HUES6 (cell line): Measurements from ENCODE around the gene SFT2D1.
"Not testable (repeated sequence)": the region's sequence is repeated elsewhere in the genome, so short reads cannot be mapped to it uniquely, and the experiment has no call there.

ENCODE experiments used
- H3K27ac ChIP-seq: 2 replicates; pipeline ENCODE4 v1.7.0; 2013; ENCODE audit warnings: low read depth, mild to moderate bottlenecking, low read length, inconsistent platforms
- H3K27me3 ChIP-seq: 2 replicates; pipeline ENCODE4 v1.6.1; 2013; ENCODE audit warnings: low read length; ENCODE audit not compliant: control insufficient read depth, insufficient read depth
- H3K36me3 ChIP-seq: 2 replicates; pipeline ENCODE4 v1.6.1; 2013; ENCODE audit warnings: low read length; ENCODE audit not compliant: control insufficient read depth, insufficient read depth
- H3K4me1 ChIP-seq: 2 replicates; pipeline ENCODE4 v1.6.1; 2013; ENCODE audit warnings: low read length; ENCODE audit not compliant: control insufficient read depth, insufficient read depth
- H3K4me3 ChIP-seq: 2 replicates; pipeline ENCODE4 v1.5.1; 2013; ENCODE audit warnings: low read depth, low read length
- H3K9ac ChIP-seq: one replicate; pipeline ENCODE4 v1.6.1; 2013; ENCODE audit warnings: mild to moderate bottlenecking, low read length
- H3K9me3 ChIP-seq: 2 replicates; pipeline ENCODE4 v1.6.1; 2013; ENCODE audit warnings: low read depth, low read length; ENCODE audit not compliant: control insufficient read depth, insufficient read depth

Gene SFT2D1

GRCh38 chr6:166364456-166364855 lies 22.1 kb upstream of the SFT2D1 start:
- Histone ChIP-seq H3K9me3 (no peaks in the 10 kb centered on the region), H3K27ac (peak overlapping the region; percentile 93; the same call in 1 of the 2 replicates), H3K36me3 (no peaks in the 10 kb centered on the region), H3K4me3 (no peak overlapping the region), H3K9ac (no peak overlapping the region), H3K4me1 (peaks cover 46% of the 10 kb centered on the region), H3K27me3 (no peaks in the 10 kb centered on the region)

GRCh38 chr6:166362427-166362826 lies 20.1 kb upstream of the SFT2D1 start:
- H3K36me3 ChIP-seq, H3K9ac ChIP-seq, H3K27me3 ChIP-seq, H3K9me3 ChIP-seq, H3K27ac ChIP-seq, H3K4me3 ChIP-seq: not testable (repeated sequence)
- H3K4me1 ChIP-seq, result peaks cover 46% of the 10 kb centered on the region

- Histone ChIP-seq H3K27me3 (no peaks in the 10 kb centered on the region), H3K9me3 (no peaks in the 10 kb centered on the region), H3K4me1 (peaks cover 35% of the 10 kb centered on the region), H3K36me3 (no peaks in the 10 kb centered on the region), H3K27ac (no peak overlapping the region), H3K9ac (no peak overlapping the region), H3K4me3 (no peak overlapping the region)
These were observed 18.7 kb upstream of the SFT2D1 start for GRCh38 chr6:166361077-166361429.

GRCh38 chr6:166360243-166361076 lies 18.1 kb upstream of the SFT2D1 start:
- peak overlapping the region; percentile 11; the same call in 1 of the 2 replicates for H3K27ac ChIP-seq
- H3K4me3 ChIP-seq, result no peak overlapping the region
- no peaks in the 10 kb centered on the region for H3K36me3 ChIP-seq

DNA sequence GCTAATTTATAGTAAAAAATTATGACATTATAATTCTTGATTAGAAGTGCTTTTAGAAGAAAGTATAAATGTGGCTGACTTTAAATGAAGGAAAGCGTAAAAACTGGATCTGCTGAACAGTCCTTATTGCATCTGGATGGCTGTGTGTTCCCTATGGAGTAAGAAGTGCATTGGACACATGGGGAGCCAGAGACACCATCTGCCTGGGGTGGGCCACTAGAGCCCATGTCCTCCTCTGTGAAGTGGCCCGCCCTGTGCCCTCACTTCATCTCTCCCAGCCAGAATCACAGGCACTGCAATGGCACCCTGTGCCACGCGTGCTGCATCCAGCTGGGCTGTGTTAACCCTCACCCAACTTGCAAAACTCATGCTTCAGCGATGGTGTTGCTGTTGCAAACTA lies 13.2 kb upstream of the SFT2D1 start:
- Histone ChIP-seq H3K4me1 (peaks cover 12% of the 10 kb centered on the region), H3K9me3 (peaks cover 3% of the 10 kb centered on the region; the same call in 1 of the 2 replicates), H3K27ac (no peak overlapping the region), H3K4me3 (no peak overlapping the region), H3K36me3 (no peaks in the 10 kb centered on the region), H3K9ac (no peak overlapping the region), H3K27me3 (no peaks in the 10 kb centered on the region)

More at GRCh38 chr6:166360243-166361076, 18.1 kb upstream of the SFT2D1 start:
- Histone ChIP-seq H3K9me3 (no peaks in the 10 kb centered on the region), H3K9ac (no peak overlapping the region), H3K4me1 (peaks cover 29% of the 10 kb centered on the region), H3K27me3 (no peaks in the 10 kb centered on the region)

GRCh38 chr6:166354965-166355364 lies 12.6 kb upstream of the SFT2D1 start:
- Histone ChIP-seq H3K27me3 (no peaks in the 10 kb centered on the region), H3K4me1 (peaks cover 7% of the 10 kb centered on the region), H3K4me3 (no peak overlapping the region), H3K9me3 (peaks cover 7% of the 10 kb centered on the region; the same call in 1 of the 2 replicates), H3K36me3 (no peaks in the 10 kb centered on the region), H3K9ac (no peak overlapping the region), H3K27ac (no peak overlapping the region)

- H3K27me3 ChIP-seq, result no peaks in the 10 kb centered on the region
- H3K4me1 ChIP-seq, result peaks cover 7% of the 10 kb centered on the region
- H3K4me3 ChIP-seq, result no peak overlapping the region
- H3K9me3 ChIP-seq, result peaks cover 15% of the 10 kb centered on the region
- no peaks in the 10 kb centered on the region for H3K36me3 ChIP-seq
- H3K27ac ChIP-seq, result no peak overlapping the region
- no peak overlapping the region for H3K9ac ChIP-seq
These were observed 11.8 kb upstream of the SFT2D1 start for GRCh38 chr6:166354143-166354542.

GRCh38 chr6:166353507-166353906 lies 11.2 kb upstream of the SFT2D1 start:
- no peaks in the 10 kb centered on the region for H3K27me3 ChIP-seq

DNA sequence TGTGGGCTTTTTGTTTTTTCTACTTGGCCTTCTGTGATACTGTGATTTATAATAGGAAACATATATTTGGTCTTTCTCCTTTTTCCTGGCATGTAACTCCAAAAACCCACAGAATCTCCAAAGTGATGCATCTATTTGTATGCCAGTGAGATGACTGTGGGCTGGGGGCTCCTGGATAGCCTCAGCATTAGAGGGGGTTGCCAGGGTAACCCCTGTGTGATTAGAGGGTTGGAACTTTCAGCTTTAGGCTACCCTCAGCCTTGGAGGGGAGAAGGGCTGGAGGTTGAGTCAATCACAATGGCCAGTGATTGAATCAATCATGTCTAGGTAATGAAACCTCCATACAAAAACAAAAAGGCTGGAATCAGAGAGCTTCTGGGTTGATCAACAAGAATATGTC lies 10.6 kb upstream of the SFT2D1 start:
- Histone ChIP-seq H3K9ac (no peak overlapping the region), H3K4me1 (peaks cover 7% of the 10 kb centered on the region), H3K27me3 (no peaks in the 10 kb centered on the region), H3K27ac (no peak overlapping the region), H3K36me3 (no peaks in the 10 kb centered on the region), H3K4me3 (no peak overlapping the region), H3K9me3 (peaks cover 15% of the 10 kb centered on the region)

More at GRCh38 chr6:166353507-166353906, 11.2 kb upstream of the SFT2D1 start:
- Histone ChIP-seq H3K9ac (no peak overlapping the region), H3K4me1 (peaks cover 7% of the 10 kb centered on the region), H3K27ac (no peak overlapping the region), H3K9me3 (peaks cover 15% of the 10 kb centered on the region), H3K4me3 (no peak overlapping the region), H3K36me3 (no peaks in the 10 kb centered on the region)

DNA sequence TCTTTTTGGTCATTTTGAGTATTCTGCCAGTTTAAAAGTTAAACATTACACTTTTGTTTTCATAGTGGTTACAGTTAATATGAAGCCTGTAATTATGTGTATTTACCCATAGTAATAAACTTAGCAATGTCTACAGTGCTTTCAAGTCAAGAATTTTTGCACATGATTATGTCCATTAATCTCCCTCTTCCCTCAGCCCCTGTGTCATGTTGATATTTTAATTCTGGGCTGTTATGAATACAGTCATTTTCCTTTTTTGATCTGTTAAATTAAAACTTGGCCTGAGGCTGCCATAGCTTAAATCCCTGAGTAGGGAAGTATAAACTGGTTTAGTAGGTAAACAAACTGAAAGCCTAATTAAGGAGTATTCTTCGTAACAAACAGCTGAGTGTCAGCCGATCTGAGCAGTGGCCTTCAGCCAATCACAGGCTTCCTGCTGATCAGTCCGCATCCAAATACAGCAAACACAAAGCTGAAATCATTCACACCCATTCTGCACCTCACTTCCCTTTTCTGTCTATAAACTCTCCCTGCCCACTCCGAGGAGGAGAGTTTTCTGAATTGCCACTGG lies 9.5 kb upstream of the SFT2D1 start:
- no peaks in the 10 kb centered on the region for H3K36me3 ChIP-seq
- H3K9me3 ChIP-seq, result peaks cover 15% of the 10 kb centered on the region
- H3K4me3 ChIP-seq, result no peak overlapping the region
- H3K4me1 ChIP-seq, result peaks cover 7% of the 10 kb centered on the region
- H3K27me3 ChIP-seq, result no peaks in the 10 kb centered on the region
- H3K27ac ChIP-seq, result no peak overlapping the region
- no peak overlapping the region for H3K9ac ChIP-seq

DNA sequence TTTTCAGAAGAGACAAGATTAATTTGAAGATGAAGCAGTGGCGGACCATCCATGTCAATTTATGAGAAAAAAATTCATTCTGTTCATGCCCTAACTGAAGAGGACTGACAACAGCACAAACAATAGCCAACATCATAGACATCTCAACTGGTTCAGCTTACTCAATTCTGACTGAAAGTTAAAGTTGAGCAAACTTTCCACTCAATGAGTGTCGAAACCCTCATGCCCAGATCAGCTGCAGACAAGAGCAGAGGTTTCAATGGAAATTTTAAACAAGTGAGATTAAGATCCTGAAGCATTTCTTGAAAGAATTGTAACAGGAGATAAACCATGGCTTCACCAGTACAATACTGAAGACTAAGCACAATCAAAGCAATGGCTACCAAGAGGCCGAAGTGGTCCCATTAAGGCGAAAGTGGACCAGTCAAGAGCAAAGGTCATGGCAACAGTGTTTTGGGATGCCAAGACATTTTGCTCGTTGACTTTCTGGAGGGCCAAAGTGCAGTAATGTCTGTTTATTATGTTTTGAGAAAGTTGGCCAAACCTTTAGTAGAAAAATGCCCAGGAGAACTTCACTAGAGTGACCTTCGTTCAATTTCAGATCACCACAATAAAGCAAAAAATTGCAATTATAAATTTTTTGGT lies 6.1 kb upstream of the SFT2D1 start:
- Histone ChIP-seq H3K9ac (no peak overlapping the region), H3K36me3 (no peaks in the 10 kb centered on the region), H3K9me3 (peaks cover 15% of the 10 kb centered on the region), H3K27me3 (no peaks in the 10 kb centered on the region), H3K27ac (no peak overlapping the region), H3K4me3 (no peak overlapping the region), H3K4me1 (peaks cover 9% of the 10 kb centered on the region)
